D721Med (cell line): ENCODE measurements around the gene CACTIN.

Experiments used
- DNase-seq: peaks from one replicate; pipeline ENCODE4 v3.0.0; 2011; ENCODE audit warnings: low spot score; ENCODE audit not compliant: insufficient read length
- FAIRE-seq: peaks from 2 replicates; lab custom pipeline; 2011; peaks lifted over from hg19 to GRCh38; lab: Jason Lieb, UNC
- CTCF ChIP-seq: IDR thresholded peaks from 2 replicates; pipeline ENCODE4 v1.5.1; 2012; ENCODE audit warnings: mild to moderate bottlenecking, control low read depth; ENCODE audit not compliant: insufficient read depth; ENCODE audit errors: missing control alignments

CACTIN gene

GRCh38 chr19:3658870-3659745 is 32.5 kb upstream of the CACTIN start:
- DNase-seq (no peak), FAIRE-seq (no peak)
- no peak for TF ChIP-seq CTCF

DNA sequence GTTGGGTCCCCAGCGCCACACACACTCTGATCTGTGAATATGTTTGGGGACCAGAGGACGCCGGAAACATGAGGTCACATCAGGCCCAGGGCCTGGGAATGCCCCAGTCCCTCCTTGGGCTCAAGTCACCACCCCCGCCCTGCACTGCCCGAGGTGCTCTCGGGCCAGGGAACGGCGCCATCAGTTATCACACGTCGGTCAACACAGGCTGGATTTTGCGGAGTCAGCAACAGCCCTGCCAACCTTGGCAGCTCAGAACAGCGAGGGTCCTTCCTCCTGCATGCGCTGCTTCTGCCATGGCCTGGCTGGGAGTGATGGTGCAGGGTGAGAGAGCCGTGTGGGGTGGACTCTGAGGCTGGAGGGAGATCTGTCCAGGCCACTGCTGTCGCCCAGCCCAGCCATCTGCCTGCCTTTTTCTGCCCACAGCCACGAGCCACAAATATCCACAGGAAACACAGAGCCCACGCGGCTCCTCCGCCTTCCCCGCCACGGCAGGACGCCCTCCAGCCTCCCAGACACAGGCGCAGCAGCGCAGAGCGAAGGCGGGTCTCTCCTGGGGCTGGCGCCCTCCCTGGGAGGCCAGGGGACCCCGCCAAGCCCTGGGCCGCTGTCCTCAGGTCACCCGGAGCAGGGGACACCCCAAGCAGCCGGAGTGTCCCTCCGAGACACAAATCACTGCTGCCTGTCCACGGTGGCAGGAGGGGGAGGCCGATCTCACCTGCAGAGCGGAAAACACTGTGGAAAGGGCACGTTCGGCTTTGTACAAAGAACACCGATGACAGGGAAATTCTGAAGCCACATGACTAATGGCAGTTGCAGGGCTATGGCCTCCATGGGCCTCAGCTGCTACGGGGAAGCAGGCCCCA is 31.6 kb upstream of the CACTIN start:
- FAIRE-seq (no peak), DNase-seq (no peak)
- TF ChIP-seq CTCF, result no peak

- TF ChIP-seq CTCF, result no peak
- DNase-seq, result no peak
These were observed 30.8 kb upstream of the CACTIN start for GRCh38 chr19:3657395-3657769.

DNA sequence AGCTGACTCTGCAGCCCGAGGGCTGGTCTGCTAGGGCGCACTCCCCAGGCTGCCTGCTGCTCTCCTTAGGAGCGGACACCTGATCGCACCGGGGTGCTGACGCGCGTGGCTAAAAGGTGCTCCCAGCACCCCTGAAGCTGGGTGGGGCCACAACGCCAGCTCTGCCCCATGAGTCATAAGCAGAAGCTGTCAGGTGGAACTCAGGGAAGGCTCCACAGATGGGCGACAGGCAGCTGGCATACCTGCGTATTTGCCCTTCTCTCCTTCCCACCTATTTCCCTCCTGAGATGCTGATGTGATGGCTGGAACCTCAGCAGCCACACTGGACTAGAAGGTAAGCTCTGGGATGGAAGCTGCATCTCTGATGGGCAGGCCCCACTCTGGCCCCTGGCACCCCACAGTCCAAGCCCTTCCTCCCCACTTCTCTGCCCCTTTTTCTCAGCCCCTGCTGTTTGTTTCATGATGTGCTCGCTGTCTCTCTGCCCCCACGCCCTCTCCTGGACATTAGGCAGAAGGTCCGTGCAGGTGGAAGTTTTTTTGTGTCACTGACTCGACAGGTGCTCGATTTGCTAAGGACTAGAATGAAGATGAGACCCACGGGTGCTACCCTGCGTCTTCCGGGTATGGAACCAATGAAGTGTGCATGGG is 30.3 kb upstream of the CACTIN start:
- no peak for FAIRE-seq
- TF ChIP-seq CTCF, result no peak
- no peak for DNase-seq

More at GRCh38 chr19:3657395-3657769, 30.8 kb upstream of the CACTIN start:
- FAIRE-seq, result no peak

- TF ChIP-seq CTCF, result no peak
- DNase-seq, result no peak
These were observed 29.6 kb upstream of the CACTIN start for GRCh38 chr19:3656073-3656746.

GRCh38 chr19:3655402-3656072 is 28.9 kb upstream of the CACTIN start:
- DNase-seq, result peak; percentile 74

More at GRCh38 chr19:3656073-3656746, 29.6 kb upstream of the CACTIN start:
- no peak for FAIRE-seq

More at GRCh38 chr19:3655402-3656072, 28.9 kb upstream of the CACTIN start:
- no peak for FAIRE-seq
- TF ChIP-seq CTCF, result no peak
